K562 (cell line): Measurements from ENCODE around the gene HMGN2. TPM values are rescaled to one million over a fixed set of nuclear protein-coding genes. Genes with fewer than 3 reads are reported as not detected.

Experiments used
- ATAC-seq: fragments of 200-7000 bp; cut with Tn5 transposase; 3 replicates; pipeline ENCODE4 v1.9.1; 2020; ENCODE audit warnings: moderate library complexity
- BruUV-seq: library from RNA; stranded (reverse); fragments of 400-500 nt; replicated peaks from 2 replicates; lab custom pipeline; 2021; lab: Mats Ljungman, UMichigan
- CTCF ChIA-PET: fragments of 300-600 bp; formaldehyde crosslinking; extraction: SDS; loops from one replicate; lab custom pipeline; 2021; ENCODE audit warnings: low intra/inter-chr PET ratio; lab: Yijun Ruan, JAX
- POLR2A ChIA-PET: fragments of 300-600, 350-650 bp; sonication (Branson Sonifier 250); formaldehyde crosslinking; extraction: SDS; loops from one replicate; lab custom pipeline; 2021; ENCODE audit warnings: antibody characterized with exemption, inconsistent platforms; lab: Yijun Ruan, JAX
- DNase-seq, 4 experiments: peaks; one replicate each; pipeline versions ENCODE4 v3.0.0 to v3.0.0-alpha.2; 2011 to 2018; ENCODE audit warnings: low spot score in 3 of 4, mixed read lengths in 3 of 4; ENCODE audit errors: extremely low read depth in 1 of 4
- FAIRE-seq: peaks from 2 replicates; lab custom pipeline; 2011; peaks lifted over from hg19 to GRCh38; lab: Jason Lieb, UNC
- H2AFZ ChIP-seq: 2 replicates; pipeline ENCODE4 v1.6.0; 2011; ENCODE audit warnings: low read depth, low read length, control low read depth, inconsistent platforms
- H3K27ac ChIP-seq: fragments of 200-600 bp; 3 replicates; pipeline ENCODE4 v1.8.0; 2011; ENCODE audit warnings: low read depth, mild to moderate bottlenecking, control low read depth, inconsistent platforms, low read length, moderate library complexity, mixed read lengths; ENCODE audit errors: extremely low read depth
- H3K27me3 ChIP-seq, 2 experiments: fragments of 300-600 bp in 1 of 2; 2 replicates in 1 of 2; 3 replicates in 1 of 2; pipeline versions ENCODE4 v1.6.0 to v1.8.0; 2011; ENCODE audit warnings: inconsistent platforms in 2 of 2, low read length in 2 of 2, mild to moderate bottlenecking in 1 of 2, mixed read lengths in 1 of 2, moderate library complexity in 1 of 2; ENCODE audit not compliant: control insufficient read depth in 2 of 2, insufficient read depth in 2 of 2
- H3K36me3 ChIP-seq: fragments of 300-600 bp; 3 replicates; pipeline ENCODE4 v1.8.0; 2011; ENCODE audit warnings: mild to moderate bottlenecking, low read length, inconsistent platforms; ENCODE audit not compliant: control insufficient read depth, insufficient read depth
- H3K4me1 ChIP-seq, 2 experiments: fragments of 200-600 bp in 1 of 2; replicated peaks in 1 of 2; 2 replicates in 1 of 2; 3 replicates in 1 of 2; pipeline versions ENCODE4 v1.5.1 to v1.8.0; 2011; ENCODE audit warnings: inconsistent platforms in 2 of 2, low read length in 2 of 2, mild to moderate bottlenecking in 1 of 2, mixed read lengths in 1 of 2, moderate library complexity in 1 of 2; ENCODE audit not compliant: control insufficient read depth in 2 of 2, insufficient read depth in 2 of 2
- H3K4me2 ChIP-seq: 2 replicates; pipeline ENCODE4 v1.6.1; 2011; ENCODE audit warnings: low read length, control low read depth, inconsistent platforms, mixed read lengths; ENCODE audit not compliant: insufficient read depth
- H3K4me3 ChIP-seq: fragments of 200-600 bp; sonication (generic), shearing (Covaris generic); 2 replicates; pipeline ENCODE4 v1.5.1; 2016; ENCODE audit warnings: control low read depth, inconsistent platforms
- H3K79me2 ChIP-seq: fragments of 200-600 bp; 3 replicates; pipeline ENCODE4 v1.8.0; 2011; ENCODE audit warnings: low read length, inconsistent platforms; ENCODE audit not compliant: control insufficient read depth, insufficient read depth
- H3K9ac ChIP-seq, 2 experiments: 2 replicates each; pipeline versions ENCODE4 v1.6.0 to v1.6.1; 2011; ENCODE audit warnings: low read depth in 2 of 2, low read length in 2 of 2, control low read depth in 1 of 2, inconsistent platforms in 1 of 2, mild to moderate bottlenecking in 1 of 2, mixed read lengths in 1 of 2; ENCODE audit not compliant: insufficient read depth in 1 of 2
- H3K9me1 ChIP-seq: one replicate; pipeline ENCODE4 v1.6.0; 2011; ENCODE audit warnings: inconsistent platforms, mild to moderate bottlenecking, low read length, moderate library complexity; ENCODE audit not compliant: control insufficient read depth, insufficient read depth
- H3K9me3 ChIP-seq: replicated peaks from 2 replicates; pipeline ENCODE4 v1.5.1; 2011; ENCODE audit warnings: low read depth, low read length, inconsistent platforms; ENCODE audit not compliant: control insufficient read depth, insufficient read depth
- H4K20me1 ChIP-seq: replicated peaks from 2 replicates; pipeline ENCODE4 v1.6.1; 2011; ENCODE audit warnings: low read length, inconsistent platforms, mixed read lengths; ENCODE audit not compliant: control insufficient read depth, insufficient read depth
- CBX1 ChIP-seq: sonication (generic); IDR thresholded peaks from 2 replicates; pipeline ENCODE4 v1.6.1; 2016; ENCODE audit warnings: antibody characterized with exemption, low read depth, mild to moderate bottlenecking
- E2F1 ChIP-seq: sonication (generic); formaldehyde crosslinking; IDR thresholded peaks from 2 replicates; pipeline ENCODE4 v1.8.1; 2023; ENCODE audit warnings: mild to moderate bottlenecking, missing genetic modification reagents, moderate library complexity
- FUS ChIP-seq: fragments of 200-400 bp; formaldehyde crosslinking; optimal IDR thresholded peaks from 2 replicates; pipeline ENCODE3; 2017; ENCODE audit warnings: low read depth, low read length
- HBP1 ChIP-seq: fragments of 450-650 bp; formaldehyde crosslinking; IDR thresholded peaks from 2 replicates; pipeline ENCODE4 v1.4.0; 2022; ENCODE audit warnings: missing genetic modification characterization
- MCM5 ChIP-seq: fragments of 450-650 bp; IDR thresholded peaks from 2 replicates; pipeline ENCODE4 v1.6.1; 2016; ENCODE audit warnings: low read depth
- NCOA6 ChIP-seq: fragments of 450-650 bp; IDR thresholded peaks from 2 replicates; pipeline ENCODE4 v1.6.1; 2017; ENCODE audit warnings: mild to moderate bottlenecking
- NRF1 ChIP-seq, 2 experiments: fragments of 450-650 bp; IDR thresholded peaks in 1 of 2; conservative IDR thresholded peaks in 1 of 2; 2 replicates each; pipeline ENCODE4 v1.6.1; 2014; ENCODE audit warnings: mild to moderate bottlenecking in 2 of 2
- SNRNP70 ChIP-seq: fragments of 200-400 bp; formaldehyde crosslinking; optimal IDR thresholded peaks from 2 replicates; pipeline ENCODE3; 2017; ENCODE audit warnings: low read depth, low read length
- TOE1 ChIP-seq, 2 experiments: fragments of 450-650 bp in 1 of 2; sonication (generic) in 1 of 2; formaldehyde crosslinking in 1 of 2; IDR thresholded peaks; 2 replicates each; pipeline versions ENCODE4 v1.7.1 to v1.8.0; 2016 to 2022; ENCODE audit warnings: borderline replicate concordance in 2 of 2, mild to moderate bottlenecking in 2 of 2, antibody characterized with exemption in 1 of 2, inconsistent platforms in 1 of 2, low read depth in 1 of 2, missing genetic modification reagents in 1 of 2, moderate library complexity in 1 of 2
- ZNF124 ChIP-seq: sonication (generic); formaldehyde crosslinking; IDR thresholded peaks from 2 replicates; pipeline ENCODE4 v1.8.1; 2022; ENCODE audit warnings: missing genetic modification reagents
- ZNF140 ChIP-seq: fragments of 250-450 bp; sonication (Bioruptor Pico); IDR thresholded peaks from 2 replicates; pipeline ENCODE4 v1.8.0; 2021; ENCODE audit warnings: moderate library complexity, mild to moderate bottlenecking, inconsistent platforms
- ZNF174 ChIP-seq: fragments of 250-450 bp; sonication (Bioruptor Pico); IDR thresholded peaks from 2 replicates; pipeline ENCODE4 v1.4.0; 2020; ENCODE audit warnings: mild to moderate bottlenecking
- ZNF507 ChIP-seq: conservative IDR thresholded peaks from 2 replicates; pipeline ENCODE4 v1.6.1; 2017; ENCODE audit warnings: missing genetic modification characterization, missing compliant biosample characterization
- ZNF551 ChIP-seq: fragments of 250-450 bp; sonication (Bioruptor Pico); IDR thresholded peaks from 2 replicates; pipeline ENCODE4 v1.5.0; 2021; ENCODE audit warnings: mild to moderate bottlenecking, moderate library complexity
- ZNF561 ChIP-seq: fragments of 450-650 bp; formaldehyde crosslinking; conservative IDR thresholded peaks from 2 replicates; pipeline ENCODE4 v1.4.0; 2020; ENCODE audit warnings: mild to moderate bottlenecking, moderate library complexity
- ZNF830 ChIP-seq: fragments of 250-450 bp; sonication (Bioruptor Pico); IDR thresholded peaks from 2 replicates; pipeline ENCODE4 v1.5.0; 2021; ENCODE audit warnings: mild to moderate bottlenecking
- WGBS: fragments of 100-300 bp; shearing (Covaris generic); methylation state at CpG from one replicate; pipeline ENCODE4 v1.1.6; 2016; ENCODE audit warnings: low coverage, mixed read lengths; ENCODE audit not compliant: insufficient coverage; ENCODE audit errors: missing lambda C conversion rate; 5-methylcytosine and 5-hydroxymethylcytosine counted together
- in situ Hi-C: fragments of 300-500 bp; cut with MboI; formaldehyde crosslinking; loops from 4 replicates; pipeline ENCODE4 v1.15.0; 2018; ENCODE audit warnings: inconsistent platforms, mixed read lengths
- intact Hi-C: fragments of 100-400 bp; cut with micrococcal nuclease; formaldehyde crosslinking; loops from 2 replicates; pipeline ENCODE4 v1.14.2; 2022
- polyA plus RNA-seq, 8 experiments: library from polyadenylated mRNA; depleted of rRNA in 4 of 8; stranded (reverse) in 5 of 8; unstranded in 3 of 8; fragments of >200 nt; fragmentation: Nextera tagmentation in 2 of 8; fragmentation: Illumina TruSeq in 1 of 8; extraction: Ambion mirVana in 2 of 8; extraction: Trizol in 1 of 8; gene quantifications; 2 replicates each; pipeline versions ENCODE4 v1.2.1 to v1.2.3, GENCODE V29; 2011 to 2014; ENCODE audit warnings: inconsistent platforms in 1 of 8, missing spikeins in 1 of 8
- total RNA-seq, 7 experiments: library from RNA; depleted of rRNA in 6 of 7; stranded (reverse); fragments of >200 nt in 6 of 7; fragmentation: Illumina TruSeq in 2 of 7; extraction: Trizol in 2 of 7; gene quantifications; 2 replicates each; pipeline versions ENCODE4 v1.2.1 to v1.2.3, GENCODE V29; 2011 to 2021; ENCODE audit warnings: low replicate concordance in 1 of 7
- TF ChIP-seq, protein P1 (sequence below): sonication (generic); formaldehyde crosslinking; IDR thresholded peaks from 2 replicates; pipeline ENCODE4 v1.9.0; 2022; ENCODE audit warnings: mild to moderate bottlenecking, missing genetic modification reagents
- TF ChIP-seq, protein P2 (sequence below): fragments of 200-800 bp; sonication (Bioruptor generic); IDR thresholded peaks from 2 replicates; pipeline ENCODE4 v1.6.1; 2017; ENCODE audit warnings: missing genetic modification characterization, missing compliant biosample characterization

The HMGN2 gene
- total and polyA plus RNA-seq, 9 of the 15 experiments (the other 6 are each of a cell fraction or from before 2014, with no cell fraction given): 370 to 1,354 (median 965) TPM

DNA sequence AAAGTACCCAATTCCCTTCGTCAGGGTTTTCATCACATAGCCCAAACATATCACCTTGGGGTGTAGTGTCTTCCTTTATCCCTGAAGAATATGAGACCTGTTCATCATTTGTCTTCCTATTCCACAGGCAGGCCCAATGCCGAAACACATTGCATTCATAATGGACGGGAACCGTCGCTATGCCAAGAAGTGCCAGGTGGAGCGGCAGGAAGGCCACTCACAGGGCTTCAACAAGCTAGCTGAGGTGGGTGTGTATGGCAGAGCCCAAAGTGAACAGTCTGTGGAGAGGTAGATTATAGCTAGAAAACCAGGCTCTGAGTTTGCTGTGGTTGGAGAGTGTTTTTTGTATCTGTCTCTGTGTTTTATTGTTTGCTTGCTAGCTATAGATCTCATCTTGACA is 34.2 kb upstream of the HMGN2 start:
- no peaks in the 10 kb centered on the region for H4K20me1 ChIP-seq
- intact Hi-C loops: no loop called here
- H3K9me1 ChIP-seq: no peaks in the 10 kb centered on the region
- CTCF ChIA-PET: no interaction called here
- no peak for FAIRE-seq
- H3K79me2 ChIP-seq: peaks cover 14% of the 10 kb centered on the region
- peaks cover 72% of the 10 kb centered on the region for H3K36me3 ChIP-seq
- no peak overlapping the region for H3K4me2 ChIP-seq
- BruUV-seq: no TSS peak
- WGBS: 91% methylated on average over 6 of the region's 6 CpGs
- H3K27ac ChIP-seq: no peak overlapping the region
- H3K27me3 ChIP-seq: no peaks in the 10 kb centered on the region
- TF ChIP-seq HBP1 (CRISPR knock-in tag) (no peak), TOE1 (IDR thresholded peaks at IDR 0.05; ENCODE audit: borderline replicate concordance) (no peak), TOE1 (CRISPR knock-in tag; IDR thresholded peaks at IDR 0.05; ENCODE audit: borderline replicate concordance, low read depth) (no peak), NCOA6 (no peak), ZNF124 (CRISPR knock-in tag) (no peak), NRF1 (conservative IDR thresholded peaks at IDR 0.05 in 1 of 2, IDR thresholded peaks at IDR 0.05 in 1 of 2) (no peak), ZNF140 (CRISPR knock-in tag) (no peak), ZNF174 (no peak), MCM5 (no peak), ZNF551 (CRISPR knock-in tag) (no peak), E2F1 (no peak), ZNF830 (CRISPR knock-in tag) (no peak), SNRNP70 (no peak), ZNF507 (tag) (no peak), CBX1 (no peak), ZNF561 (no peak), FUS (no peak)
- TF ChIP-seq, protein P1, sequence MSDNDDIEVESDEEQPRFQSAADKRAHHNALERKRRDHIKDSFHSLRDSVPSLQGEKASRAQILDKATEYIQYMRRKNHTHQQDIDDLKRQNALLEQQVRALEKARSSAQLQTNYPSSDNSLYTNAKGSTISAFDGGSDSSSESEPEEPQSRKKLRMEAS: no peak
- TF ChIP-seq, protein P2, sequence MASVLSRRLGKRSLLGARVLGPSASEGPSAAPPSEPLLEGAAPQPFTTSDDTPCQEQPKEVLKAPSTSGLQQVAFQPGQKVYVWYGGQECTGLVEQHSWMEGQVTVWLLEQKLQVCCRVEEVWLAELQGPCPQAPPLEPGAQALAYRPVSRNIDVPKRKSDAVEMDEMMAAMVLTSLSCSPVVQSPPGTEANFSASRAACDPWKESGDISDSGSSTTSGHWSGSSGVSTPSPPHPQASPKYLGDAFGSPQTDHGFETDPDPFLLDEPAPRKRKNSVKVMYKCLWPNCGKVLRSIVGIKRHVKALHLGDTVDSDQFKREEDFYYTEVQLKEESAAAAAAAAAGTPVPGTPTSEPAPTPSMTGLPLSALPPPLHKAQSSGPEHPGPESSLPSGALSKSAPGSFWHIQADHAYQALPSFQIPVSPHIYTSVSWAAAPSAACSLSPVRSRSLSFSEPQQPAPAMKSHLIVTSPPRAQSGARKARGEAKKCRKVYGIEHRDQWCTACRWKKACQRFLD (CRISPR knock-in tag): no peak
- TF ChIP-seq, all 486 proteins: peak for 0
- POLR2A ChIA-PET: interaction anchor here (0.7 to 0.8 kb wide), 2 partner anchors 12 to 34 kb away, joined by 3 read pairs; partner anchors contain the start of gene HMGN2
- Histone ChIP-seq H3K4me1 (peaks cover 0 to 6% of the 10 kb centered on the region in 2 experiments; a peak in 2 of 5 replicates), H2AFZ (no peak overlapping the region), H3K9me3 (no peaks in the 10 kb centered on the region), H3K9ac (no peak overlapping the region), H3K4me3 (no peak overlapping the region)
- no peak for ATAC-seq
- in situ Hi-C loops: no loop called here
- DNase-seq: no peak
